Thoracic aorta (tissue), 2 donors: ENCODE data around the gene FRRS1. TPM values are rescaled to one million over a fixed set of nuclear protein-coding genes. Genes with fewer than 3 reads are reported as not detected.

Experiments used
- ATAC-seq: fragments of 150-250 bp; one replicate; pipeline ENCODE4 v1.8.0; 2017; ENCODE audit warnings: low read depth; ENCODE audit not compliant: insufficient number of reproducible peaks, low FRiP score
- DNase-seq: peaks from one replicate; pipeline ENCODE4 v3.0.0-alpha.2; 2020; ENCODE audit warnings: low spot score
- H3K27ac ChIP-seq, 2 donors: fragments of 200-600 bp; sonication (generic); 1 replicate in 1 of 2; 2 replicates in 1 of 2; pipeline ENCODE4 v1.5.1; 2016; ENCODE audit warnings: mild to moderate bottlenecking in 2 of 2, moderate library complexity in 2 of 2
- H3K27me3 ChIP-seq: fragments of 200-600 bp; sonication (generic); replicated peaks from 2 replicates; pipeline ENCODE4 v1.6.0; 2016; ENCODE audit warnings: mild to moderate bottlenecking; ENCODE audit not compliant: insufficient read depth
- H3K36me3 ChIP-seq: fragments of 200-600 bp; sonication (generic); one replicate; pipeline ENCODE4 v1.5.1; 2016
- H3K4me1 ChIP-seq, 2 donors: fragments of 200-600 bp; sonication (generic); 1 replicate in 1 of 2; 2 replicates in 1 of 2; pipeline versions ENCODE4 v1.5.1 to v1.6.0; 2016; ENCODE audit warnings: low read depth in 2 of 2, mild to moderate bottlenecking in 1 of 2; ENCODE audit not compliant: control insufficient read depth in 1 of 2
- H3K4me3 ChIP-seq: fragments of 200-600 bp; sonication (generic); 2 replicates; pipeline ENCODE4 v1.5.1; 2016; ENCODE audit warnings: mild to moderate bottlenecking
- H3K9me3 ChIP-seq: fragments of 200-600 bp; sonication (generic); 2 replicates; pipeline ENCODE4 v1.5.1; 2016
- CTCF ChIP-seq: fragments of 200-600 bp; sonication (generic); IDR thresholded peaks from one replicate; pipeline ENCODE4 v1.5.1; 2019; ENCODE audit warnings: antibody characterized with exemption
- total RNA-seq, 2 donors: library from RNA; depleted of rRNA; stranded (reverse); fragments of >200 nt; gene quantifications; one replicate each; pipeline versions ENCODE4 v1.1.0 to v1.2.3, GENCODE V29; 2016

Gene FRRS1
- 1 to 10 TPM; 6.1 to 7.6 TPM for total RNA-seq

- no peak for TF ChIP-seq CTCF
- peak within 1 kb of the TSS; percentile 80 for H3K4me3 ChIP-seq
- no peaks in the 10 kb centered on the region for H3K9me3 ChIP-seq
- DNase-seq (no peak), ATAC-seq (peak; percentile 69)
- H3K27ac ChIP-seq = peak within 1 kb of the TSS; percentile 74 to 80
- no peaks in the 10 kb centered on the region for H3K27me3 ChIP-seq
- peaks cover 19 to 49% of the 10 kb centered on the region in 2 donors for H3K4me1 ChIP-seq
- H3K36me3 ChIP-seq = no peaks in the 10 kb centered on the region
Measured at GRCh38 chr1:99766378-99766800, at the start of gene FRRS1. Gene FRRS1 (minus strand): TSS chr1:99766635. CDS start chr1:99748768, 17,867 bp downstream.

DNA sequence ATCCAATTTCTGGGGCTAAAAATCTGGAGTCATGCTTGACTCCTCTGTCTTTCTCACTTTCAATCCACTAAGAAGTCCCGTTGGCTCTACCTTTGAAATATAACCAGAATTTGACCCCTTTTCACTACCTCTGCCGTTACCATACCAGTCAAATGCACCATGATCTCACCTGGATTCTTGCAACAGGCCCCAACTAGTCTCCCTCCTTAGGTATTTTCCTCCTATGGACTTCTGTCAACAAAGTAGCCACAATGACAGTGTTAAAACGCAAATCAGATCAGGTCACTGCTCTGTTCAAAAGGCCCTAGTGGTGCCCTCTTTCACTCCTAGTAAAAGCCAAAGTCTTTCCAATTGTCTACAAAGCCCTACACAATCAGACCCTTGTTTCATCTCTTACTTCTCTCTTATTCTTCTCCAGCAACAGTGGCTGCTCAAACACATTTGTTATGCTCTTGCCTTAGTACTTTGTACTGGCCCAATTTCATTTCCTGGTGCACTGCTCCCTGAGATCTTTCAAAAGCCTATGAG lies 48.0 kb upstream of the FRRS1 start:
- no peaks in the 10 kb centered on the region for H3K27me3 ChIP-seq
- TF ChIP-seq CTCF = no peak
- no peak for ATAC-seq

DNA sequence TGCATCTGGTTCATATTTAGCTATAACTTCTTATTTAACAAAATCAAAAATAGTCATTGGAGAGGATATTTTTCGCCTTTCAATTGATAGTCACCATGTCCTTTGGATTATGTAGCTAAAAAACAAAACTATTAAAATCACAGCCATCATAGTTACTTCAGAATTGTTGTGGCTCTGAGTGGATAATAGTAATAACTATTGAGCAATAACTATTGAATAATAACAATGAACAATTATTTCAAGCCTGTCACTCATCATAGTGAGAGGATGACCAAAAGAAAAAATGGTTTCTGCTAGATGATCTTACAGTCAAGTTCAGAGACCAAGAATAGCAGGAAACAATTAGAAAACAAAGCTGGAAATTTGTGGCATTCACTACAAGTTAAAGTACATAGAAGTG lies 45.3 kb upstream of the FRRS1 start:
- ATAC-seq = no peak
- Histone ChIP-seq H3K4me1 (peaks cover 0 to 5% of the 10 kb centered on the region in 2 donors), H3K4me3 (no peak overlapping the region), H3K27me3 (no peaks in the 10 kb centered on the region), H3K36me3 (no peaks in the 10 kb centered on the region), H3K27ac (no peak overlapping the region), H3K9me3 (no peaks in the 10 kb centered on the region)
- TF ChIP-seq CTCF = no peak
- no peak for DNase-seq

More for the DNA sequence above, 48.0 kb upstream of the FRRS1 start:
- no peak overlapping the region for H3K27ac ChIP-seq
- DNase-seq = no peak
- no peaks in the 10 kb centered on the region for H3K36me3 ChIP-seq
- no peaks in the 10 kb centered on the region for H3K9me3 ChIP-seq
- no peaks in the 10 kb centered on the region for H3K4me1 ChIP-seq
- H3K4me3 ChIP-seq = no peak overlapping the region

DNA sequence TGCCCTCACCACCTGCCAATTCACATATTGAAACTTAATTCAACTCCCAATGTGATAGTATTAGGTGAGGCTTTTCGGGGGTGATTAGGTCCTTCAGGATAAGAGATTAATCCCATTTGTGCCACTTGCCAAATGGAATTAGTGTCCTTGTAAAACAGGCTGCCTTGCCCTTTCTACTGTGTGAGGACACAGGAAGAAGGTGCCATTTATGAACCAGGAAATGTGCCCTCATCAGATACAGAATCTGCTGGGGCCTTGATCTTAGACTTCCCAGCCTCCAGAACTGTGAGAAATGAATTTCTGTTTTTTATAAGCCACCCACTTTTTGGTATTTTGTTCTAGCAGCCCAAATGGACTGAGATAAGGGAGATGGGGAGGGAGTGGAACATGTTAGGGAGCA lies 44.6 kb upstream of the FRRS1 start:
- DNase-seq (no peak), ATAC-seq (no peak)
- H3K27me3 ChIP-seq = no peaks in the 10 kb centered on the region
- peaks cover 0 to 5% of the 10 kb centered on the region in 2 donors for H3K4me1 ChIP-seq
- H3K36me3 ChIP-seq = no peaks in the 10 kb centered on the region
- H3K27ac ChIP-seq = no peak overlapping the region
- H3K9me3 ChIP-seq = no peaks in the 10 kb centered on the region
- TF ChIP-seq CTCF = no peak
- H3K4me3 ChIP-seq = no peak overlapping the region

DNA sequence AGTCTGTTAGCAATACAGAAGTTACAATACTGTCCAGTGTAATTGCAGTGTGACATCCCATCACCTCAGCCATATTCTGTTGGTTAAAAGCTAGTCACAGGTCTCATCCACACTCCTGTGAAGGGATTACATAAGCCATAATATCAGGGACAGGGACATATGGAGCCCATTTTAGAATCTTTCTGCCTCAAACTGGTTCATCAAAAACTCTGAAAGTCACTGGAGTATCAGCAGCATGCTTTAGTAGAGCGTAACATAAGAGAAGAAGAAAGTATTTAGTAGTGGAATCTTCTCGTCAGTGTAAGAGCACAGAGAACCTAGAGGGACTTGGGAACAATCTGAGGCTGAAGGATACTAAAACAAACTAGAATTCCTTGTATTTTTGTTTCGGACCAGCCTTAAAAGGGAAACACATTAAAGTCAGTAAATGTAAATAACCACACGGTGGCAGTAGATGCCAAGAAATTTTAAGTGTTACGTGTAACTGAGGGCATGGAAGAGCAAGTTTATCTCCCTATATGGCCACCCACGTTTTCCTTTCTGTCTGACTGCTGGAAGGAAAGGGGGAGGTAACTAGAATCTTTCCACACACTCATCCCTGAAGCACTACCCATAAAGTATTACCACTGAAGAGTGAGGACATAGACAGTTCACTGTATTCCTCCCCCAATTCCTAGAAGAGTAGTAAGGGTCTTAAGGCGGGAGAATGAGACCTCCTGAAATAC lies 42.1 kb upstream of the FRRS1 start:
- Histone ChIP-seq H3K4me3 (peak overlapping the region; percentile 59), H3K9me3 (no peaks in the 10 kb centered on the region), H3K27ac (peak overlapping the region; percentile 40 to 48), H3K4me1 (peaks cover 0 to 5% of the 10 kb centered on the region in 2 donors), H3K27me3 (no peaks in the 10 kb centered on the region), H3K36me3 (no peaks in the 10 kb centered on the region)
- ATAC-seq (peak; percentile 70), DNase-seq (no peak)
- peak; percentile 55 for TF ChIP-seq CTCF
